Karpas-422 (cell line): Measurements from ENCODE around the gene SIAH3. TPM values are rescaled to one million over a fixed set of nuclear protein-coding genes. Genes with fewer than 3 reads are reported as not detected.

Experiments
- DNase-seq: peaks from one replicate; pipeline ENCODE4 v3.0.0-alpha.2; 2015
- H2AFZ ChIP-seq: fragments of 200-600 bp; sonication (generic); 2 replicates; pipeline ENCODE4 v1.6.1; 2014; ENCODE audit warnings: antibody characterized with exemption, low read length, mixed read lengths
- H3K27ac ChIP-seq: fragments of 200-600 bp; sonication (generic); 2 replicates; pipeline ENCODE4 v1.5.1; 2014; ENCODE audit warnings: mild to moderate bottlenecking, low read length, moderate library complexity
- H3K27me3 ChIP-seq: fragments of 200-600 bp; sonication (generic); 2 replicates; pipeline ENCODE4 v1.6.1; 2014; ENCODE audit warnings: low read length, mixed read lengths
- H3K36me3 ChIP-seq: fragments of 200-600 bp; sonication (generic); 2 replicates; pipeline ENCODE4 v1.6.1; 2014; ENCODE audit warnings: low read length, mixed read lengths; ENCODE audit not compliant: insufficient read depth
- H3K4me1 ChIP-seq: fragments of 200-600 bp; sonication (generic); 2 replicates; pipeline ENCODE4 v1.6.1; 2014; ENCODE audit warnings: mild to moderate bottlenecking, low read length, mixed read lengths
- H3K4me2 ChIP-seq: fragments of 200-600 bp; sonication (generic); 2 replicates; pipeline ENCODE4 v1.6.1; 2014; ENCODE audit warnings: low read length, low read depth, mild to moderate bottlenecking; ENCODE audit not compliant: poor library complexity, severe bottlenecking
- H3K4me3 ChIP-seq: fragments of 200-600 bp; sonication (generic); 2 replicates; pipeline ENCODE4 v1.5.1; 2014; ENCODE audit warnings: mild to moderate bottlenecking, antibody characterized with exemption, low read length, mixed read lengths
- H3K79me2 ChIP-seq: fragments of 200-600 bp; sonication (generic); 2 replicates; pipeline ENCODE4 v1.6.1; 2014; ENCODE audit warnings: mild to moderate bottlenecking, low read length, mixed read lengths
- H3K9ac ChIP-seq: fragments of 200-600 bp; sonication (generic); 2 replicates; pipeline ENCODE4 v1.6.0; 2014; ENCODE audit warnings: low read length
- H3K9me2 ChIP-seq: fragments of 200-600 bp; sonication (generic), shearing (Covaris generic); replicated peaks from 2 replicates; pipeline ENCODE4 v1.6.0; 2014; ENCODE audit warnings: mild to moderate bottlenecking, low read length, moderate library complexity; ENCODE audit not compliant: insufficient read depth
- H3K9me3 ChIP-seq: fragments of 300-700, 200-600 bp; sonication (generic); 2 replicates; pipeline ENCODE4 v1.6.1; 2014; ENCODE audit warnings: low read length, mixed read lengths
- H4K20me1 ChIP-seq: fragments of 200-600 bp; sonication (generic); 2 replicates; pipeline ENCODE4 v1.6.1; 2014; ENCODE audit warnings: mild to moderate bottlenecking, antibody characterized with exemption, low read length, low read depth; ENCODE audit not compliant: insufficient read depth
- total RNA-seq: library from RNA; depleted of rRNA; stranded (reverse); fragments of >200 nt; shearing (Covaris generic); gene quantifications from 2 replicates; pipeline ENCODE4 v1.2.3, GENCODE V29; 2014; ENCODE audit warnings: low replicate concordance; rRNA removed

Gene SIAH3
- total RNA-seq, result not detected in 2 replicates

DNA sequence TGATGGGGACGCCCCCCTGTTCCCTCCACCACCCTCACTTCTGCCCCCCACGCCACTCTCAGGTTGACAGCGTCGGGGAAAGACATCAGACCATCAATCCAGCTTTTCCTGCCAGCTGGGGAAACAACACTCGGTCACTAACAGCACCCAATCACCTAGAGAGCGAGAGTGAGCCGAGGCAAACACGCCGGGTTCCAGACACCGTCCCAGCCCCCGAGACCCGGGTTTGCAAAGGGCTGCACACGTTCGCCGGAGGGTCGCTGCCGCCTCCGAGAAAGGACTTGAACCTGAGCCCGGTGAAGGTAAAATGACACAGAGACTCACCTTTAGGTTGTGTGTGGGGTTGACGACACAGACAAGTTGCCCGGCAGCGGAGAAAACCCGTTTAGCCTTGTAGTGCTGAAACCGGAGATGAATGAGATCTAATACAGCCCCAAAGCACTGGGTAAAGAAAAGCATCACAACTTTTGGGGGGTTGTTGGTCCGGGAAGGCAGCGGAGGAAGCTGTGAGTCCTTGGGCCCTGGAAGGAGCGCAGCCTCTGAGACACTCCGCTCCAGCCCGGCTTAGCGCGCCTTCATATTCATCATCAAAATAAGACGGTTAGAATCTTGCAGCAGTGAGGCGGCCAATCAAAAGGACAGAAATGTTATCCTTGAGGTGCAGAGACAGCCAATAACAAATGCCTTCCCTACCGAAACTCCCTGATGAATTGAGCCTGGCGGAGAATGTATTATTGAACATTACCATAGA lies at the start of gene SIAH3:
TSS of gene SIAH3 (minus strand) at position 583 of the 751 bp plus-strand sequence. CDS start at position 459, 124 bp downstream.
- Histone ChIP-seq H3K9me3 (no peaks in the 10 kb centered on the region), H3K9me2 (no peaks in the 10 kb centered on the region), H3K79me2 (no peaks in the 10 kb centered on the region), H3K36me3 (no peaks in the 10 kb centered on the region), H4K20me1 (no peaks in the 10 kb centered on the region), H3K9ac (no peak within 1 kb of the TSS), H3K4me2 (no peak within 1 kb of the TSS), H3K4me1 (peaks cover 3% of the 10 kb centered on the region; the same call in 1 of the 2 replicates), H3K27me3 (peaks cover 5% of the 10 kb centered on the region; the same call in 1 of the 2 replicates), H3K4me3 (no peak within 1 kb of the TSS), H2AFZ (no peak within 1 kb of the TSS), H3K27ac (no peak within 1 kb of the TSS)
- DNase-seq, result no peak

- H3K79me2 ChIP-seq, result no peaks in the 10 kb centered on the region
- H3K9me3 ChIP-seq, result no peaks in the 10 kb centered on the region
- no peak overlapping the region for H3K4me3 ChIP-seq
- no peak overlapping the region for H2AFZ ChIP-seq
- no peak for DNase-seq
- no peaks in the 10 kb centered on the region for H4K20me1 ChIP-seq
- H3K27me3 ChIP-seq, result no peaks in the 10 kb centered on the region
- no peak overlapping the region for H3K9ac ChIP-seq
- no peaks in the 10 kb centered on the region for H3K9me2 ChIP-seq
- no peak overlapping the region for H3K27ac ChIP-seq
- no peaks in the 10 kb centered on the region for H3K4me1 ChIP-seq
- no peak overlapping the region for H3K4me2 ChIP-seq
- H3K36me3 ChIP-seq, result no peaks in the 10 kb centered on the region
Observed at GRCh38 chr13:45899406-45899805, 47.9 kb upstream of the SIAH3 start.

DNA sequence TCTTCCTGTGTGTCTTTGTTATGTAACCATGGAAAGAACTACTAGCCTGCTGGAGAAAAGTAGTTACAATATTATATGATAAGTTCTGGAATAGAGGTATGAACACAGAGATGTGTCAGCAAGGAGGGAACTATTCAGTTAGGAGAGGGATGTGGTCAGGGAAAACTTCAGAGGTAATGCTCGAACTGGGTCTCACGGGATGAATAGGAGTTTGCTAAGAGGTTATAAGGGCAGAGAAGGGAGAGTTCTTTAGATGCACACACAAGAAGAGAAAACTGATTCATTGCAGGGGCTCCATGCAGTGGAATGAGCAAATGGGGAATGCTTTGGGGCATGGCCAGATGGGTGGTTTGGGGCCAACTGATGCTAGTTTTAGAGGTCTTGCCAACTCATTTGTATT lies 46.0 kb upstream of the SIAH3 start:
- H3K9ac ChIP-seq, result no peak overlapping the region
- no peak overlapping the region for H2AFZ ChIP-seq
- H3K4me3 ChIP-seq, result no peak overlapping the region
- H3K79me2 ChIP-seq, result no peaks in the 10 kb centered on the region
- no peaks in the 10 kb centered on the region for H3K9me2 ChIP-seq
- no peak overlapping the region for H3K27ac ChIP-seq
- no peaks in the 10 kb centered on the region for H3K27me3 ChIP-seq
- H3K36me3 ChIP-seq, result no peaks in the 10 kb centered on the region
- H3K9me3 ChIP-seq, result no peaks in the 10 kb centered on the region
- no peaks in the 10 kb centered on the region for H4K20me1 ChIP-seq
- H3K4me2 ChIP-seq, result no peak overlapping the region
- H3K4me1 ChIP-seq, result no peaks in the 10 kb centered on the region
- DNase-seq, result no peak

- Histone ChIP-seq H3K36me3 (no peaks in the 10 kb centered on the region), H3K79me2 (no peaks in the 10 kb centered on the region), H3K9me3 (no peaks in the 10 kb centered on the region), H4K20me1 (no peaks in the 10 kb centered on the region), H3K4me3 (no peak overlapping the region), H3K9ac (no peak overlapping the region), H3K9me2 (no peaks in the 10 kb centered on the region), H3K4me2 (no peak overlapping the region), H3K27me3 (no peaks in the 10 kb centered on the region), H2AFZ (no peak overlapping the region), H3K27ac (no peak overlapping the region), H3K4me1 (no peaks in the 10 kb centered on the region)
- DNase-seq, result no peak
Observed at GRCh38 chr13:45896285-45896684, 44.7 kb upstream of the SIAH3 start.

- no peak for DNase-seq
Observed at GRCh38 chr13:45895881-45896280, 44.3 kb upstream of the SIAH3 start.

GRCh38 chr13:45892513-45892912 lies 41.0 kb upstream of the SIAH3 start:
- H3K9me3 ChIP-seq, result no peaks in the 10 kb centered on the region
- no peak for DNase-seq
- no peaks in the 10 kb centered on the region for H3K79me2 ChIP-seq
- no peak overlapping the region for H3K27ac ChIP-seq
- no peaks in the 10 kb centered on the region for H3K27me3 ChIP-seq
- H3K4me3 ChIP-seq, result no peak overlapping the region
- no peak overlapping the region for H2AFZ ChIP-seq
- H3K9ac ChIP-seq, result no peak overlapping the region
- no peaks in the 10 kb centered on the region for H3K36me3 ChIP-seq
- H3K9me2 ChIP-seq, result no peaks in the 10 kb centered on the region
- no peaks in the 10 kb centered on the region for H3K4me1 ChIP-seq
- no peak overlapping the region for H3K4me2 ChIP-seq
- no peaks in the 10 kb centered on the region for H4K20me1 ChIP-seq

More at GRCh38 chr13:45895881-45896280, 44.3 kb upstream of the SIAH3 start:
- Histone ChIP-seq H3K79me2 (no peaks in the 10 kb centered on the region), H3K4me2 (no peak overlapping the region), H2AFZ (no peak overlapping the region), H3K9me3 (no peaks in the 10 kb centered on the region), H3K27me3 (no peaks in the 10 kb centered on the region), H3K9me2 (no peaks in the 10 kb centered on the region), H3K36me3 (no peaks in the 10 kb centered on the region), H3K4me3 (no peak overlapping the region), H3K9ac (no peak overlapping the region), H3K4me1 (no peaks in the 10 kb centered on the region), H3K27ac (no peak overlapping the region), H4K20me1 (no peaks in the 10 kb centered on the region)

DNA sequence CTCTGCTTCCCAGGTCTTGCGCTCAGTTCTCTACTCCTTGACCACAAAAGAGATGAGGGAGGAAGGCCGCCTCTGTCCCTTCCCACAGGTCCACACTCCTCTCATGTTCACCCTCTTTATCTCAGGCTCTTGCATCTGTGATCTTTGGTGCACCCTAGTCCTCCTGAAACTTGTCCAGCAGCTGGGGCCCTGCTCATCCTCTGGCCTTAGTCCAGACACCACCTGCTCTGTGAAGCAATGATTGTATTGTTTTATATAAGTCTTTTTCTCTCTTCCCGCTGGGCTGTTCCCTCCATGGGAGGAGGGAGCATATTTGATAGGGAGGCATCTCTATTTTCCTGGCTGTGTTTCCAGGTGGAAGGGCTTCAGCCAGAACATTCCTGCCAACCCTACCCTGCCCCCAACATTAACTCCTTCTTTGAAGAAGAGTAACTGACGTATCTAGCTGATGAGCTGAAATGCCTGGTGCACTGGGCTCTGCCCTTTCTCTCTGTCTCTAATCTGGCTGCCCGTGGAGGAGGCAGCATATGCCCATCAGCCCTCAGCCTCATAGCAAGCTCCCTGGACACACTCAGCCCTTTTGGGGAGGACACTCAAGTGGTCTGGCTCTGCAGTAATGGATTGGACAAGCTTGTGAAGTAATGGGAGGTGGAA lies 38.2 kb upstream of the SIAH3 start:
- no peak overlapping the region for H3K4me3 ChIP-seq
- H4K20me1 ChIP-seq, result no peaks in the 10 kb centered on the region
- H3K9ac ChIP-seq, result no peak overlapping the region
- H3K36me3 ChIP-seq, result no peaks in the 10 kb centered on the region
- no peaks in the 10 kb centered on the region for H3K4me1 ChIP-seq
- no peaks in the 10 kb centered on the region for H3K9me3 ChIP-seq
- H3K27ac ChIP-seq, result no peak overlapping the region
- no peak overlapping the region for H3K4me2 ChIP-seq
- no peak overlapping the region for H2AFZ ChIP-seq
- no peaks in the 10 kb centered on the region for H3K79me2 ChIP-seq
- no peak for DNase-seq
- H3K9me2 ChIP-seq, result no peaks in the 10 kb centered on the region
- H3K27me3 ChIP-seq, result no peaks in the 10 kb centered on the region

DNA sequence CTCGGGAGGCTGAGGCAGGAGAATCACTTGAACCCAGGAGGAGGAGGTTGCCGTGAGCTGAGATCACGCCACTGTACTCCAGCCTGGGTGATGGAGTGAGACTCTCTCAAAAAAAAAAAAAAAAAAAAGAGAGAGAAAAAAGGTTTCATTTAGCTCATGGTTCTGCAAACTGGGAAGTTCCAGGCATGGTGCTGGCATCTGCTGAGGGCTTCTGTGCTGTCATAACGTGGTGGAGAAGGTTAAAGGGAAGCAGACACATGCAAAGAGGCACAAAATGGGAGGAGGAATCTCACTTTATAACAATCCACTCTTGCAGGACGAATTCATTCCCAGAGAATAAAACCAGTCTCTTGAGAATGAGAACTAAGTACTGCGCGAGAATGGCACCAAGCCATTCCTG lies 34.9 kb upstream of the SIAH3 start:
- Histone ChIP-seq H3K4me1 (no peaks in the 10 kb centered on the region), H4K20me1 (no peaks in the 10 kb centered on the region), H3K9me2 (no peaks in the 10 kb centered on the region)

More for the DNA sequence above, 34.9 kb upstream of the SIAH3 start:
- H3K36me3 ChIP-seq, result no peaks in the 10 kb centered on the region
- no peaks in the 10 kb centered on the region for H3K79me2 ChIP-seq
- H3K27me3 ChIP-seq, result no peaks in the 10 kb centered on the region
- no peak overlapping the region for H2AFZ ChIP-seq
- H3K27ac ChIP-seq, result no peak overlapping the region
- H3K9me3 ChIP-seq, result no peaks in the 10 kb centered on the region
- no peak overlapping the region for H3K4me3 ChIP-seq
- no peak overlapping the region for H3K4me2 ChIP-seq
- no peak overlapping the region for H3K9ac ChIP-seq
- no peak for DNase-seq
